Epidermal melanocyte (primary cell): ENCODE results near the gene PDCD7.
"Not testable (repeated sequence)": the region's sequence is repeated elsewhere in the genome, so short reads cannot be mapped to it uniquely, and the experiment has no call there.

ENCODE experiments used
- DNase-seq: peaks from one replicate; pipeline ENCODE4 v3.0.0; 2011; ENCODE audit warnings: low spot score; ENCODE audit not compliant: insufficient read length

Gene PDCD7

GRCh38 chr15:65074946-65075345 lies 58.7 kb downstream of the PDCD7 start:
- not testable (repeated sequence) for DNase-seq

- no peak for DNase-seq
These were observed 61.0 kb downstream of the PDCD7 start for GRCh38 chr15:65072617-65073016.

GRCh38 chr15:65072027-65072426 lies 61.6 kb downstream of the PDCD7 start:
- no peak for DNase-seq

GRCh38 chr15:65071381-65071811 lies 62.2 kb downstream of the PDCD7 start:
- no peak for DNase-seq

- no peak for DNase-seq
These were observed 63.6 kb downstream of the PDCD7 start for GRCh38 chr15:65069779-65070546.

GRCh38 chr15:65069179-65069578 lies 64.4 kb downstream of the PDCD7 start:
- peak; percentile 49 for DNase-seq

- no peak for DNase-seq
These were observed 65.2 kb downstream of the PDCD7 start for GRCh38 chr15:65068403-65068788.

- no peak for DNase-seq
These were observed 65.8 kb downstream of the PDCD7 start, which contains the start of gene RASL12 for GRCh38 chr15:65067645-65068402. Gene RASL12, minus strand, starts transcription at chr15:65067991. Its CDS starts 156 bp downstream, at chr15:65067835.
